Measurements from ENCODE around the gene COL9A2. TPM values are rescaled to one million over a fixed set of nuclear protein-coding genes. Genes with fewer than 3 reads are reported as not detected.

Gene COL9A2
- total and polyA plus RNA-seq, 2 donors (not counting 3 experiments of a cell fraction or from before 2014, with no cell fraction given) = 0.64 to 0.69 TPM

- BruUV-seq (replicated peaks) = no TSS peak
- Histone ChIP-seq H3K27ac (ENCODE audit: insufficient read depth, low read depth, low read length) (no peak overlapping the region), H3K9ac (replicated peaks; ENCODE audit: extremely low read depth, insufficient read depth, low read length) (no peak overlapping the region), H3K27me3 (ENCODE audit: control insufficient read depth in 2 of 2, insufficient read depth in 2 of 2, low read length in 2 of 2) (peaks cover 0 to 2% of the 10 kb centered on the region in 2 experiments), H3K9me3 (replicated peaks; ENCODE audit: control insufficient read depth, insufficient read depth, low read length) (no peaks in the 10 kb centered on the region), H2AFZ (ENCODE audit: low read depth, low read length) (no peak overlapping the region), H3K36me3 (ENCODE audit: control insufficient read depth in 2 of 2, extremely low read depth in 1 of 2, insufficient read depth in 2 of 2, low read length in 2 of 2) (no peaks in the 10 kb centered on the region), H3K4me1 (ENCODE audit: control insufficient read depth, extremely low read depth, insufficient read depth, low read length) (no peaks in the 10 kb centered on the region), H3K79me2 (ENCODE audit: control insufficient read depth, insufficient read depth, low read length) (no peaks in the 10 kb centered on the region), H3K4me3 (replicated peaks in 1 of 3; ENCODE audit: insufficient read depth in 1 of 3, low read depth in 1 of 3, low read length in 3 of 3) (no peak overlapping the region), H3K4me2 (ENCODE audit: insufficient read depth, low read length) (no peak overlapping the region), H4K20me1 (replicated peaks; ENCODE audit: control insufficient read depth, extremely low read depth, insufficient read depth, low read length) (no peaks in the 10 kb centered on the region), H3K9me1 (replicated peaks; ENCODE audit: control insufficient read depth, extremely low read depth, insufficient read depth, low read length) (no peaks in the 10 kb centered on the region)
- dilution Hi-C loops (cut with MboI; ENCODE audit: extremely low pct_ligation_motif_present, low sequenced_read_pairs) = no loop called here
- no peak for TF ChIP-seq FOS (IDR thresholded peaks at IDR 0.05; ENCODE audit: borderline replicate concordance, insufficient read depth, low read length)
- TF ChIP-seq GATA2 (IDR thresholded peaks at IDR 0.05; ENCODE audit: insufficient read depth, insufficient read length, low read depth, low read length) = no peak
- ChIA-PET CTCF (interaction anchor here (1.4 to 1.5 kb wide), 2 partner anchors 38 to 157 kb away, joined by 3 read pairs; no protein-coding TSS in a partner anchor), POLR2A (no interaction called here)
- no peak for FAIRE-seq
- intact Hi-C loops (cut with micrococcal nuclease) = no loop called here
- DNase-seq (ENCODE audit: low read depth, low spot score) = no peak
Observed at GRCh38 chr1:40300651-40301050, 16.4 kb downstream of the COL9A2 start.

GRCh38 chr1:40300249-40300567, 16.9 kb downstream of the COL9A2 start:
- H3K4me1 ChIP-seq (ENCODE audit: control insufficient read depth, extremely low read depth, insufficient read depth, low read length) = no peaks in the 10 kb centered on the region
- H3K9me1 ChIP-seq (replicated peaks; ENCODE audit: control insufficient read depth, extremely low read depth, insufficient read depth, low read length) = no peaks in the 10 kb centered on the region
- TF ChIP-seq GATA2 (IDR thresholded peaks at IDR 0.05; ENCODE audit: insufficient read depth, insufficient read length, low read depth, low read length) = no peak
- no peak for TF ChIP-seq FOS (IDR thresholded peaks at IDR 0.05; ENCODE audit: borderline replicate concordance, insufficient read depth, low read length)
- no peak for TF ChIP-seq JUN (IDR thresholded peaks at IDR 0.05; ENCODE audit: borderline replicate concordance, insufficient read depth, insufficient read length, low read depth)
- no peak for TF ChIP-seq EZH2 (IDR thresholded peaks at IDR 0.05; ENCODE audit: borderline replicate concordance, low read depth, low read length, severe bottlenecking)
- no peak for TF ChIP-seq CTCF (IDR thresholded peaks at IDR 0.05; ENCODE audit: extremely low read depth in 1 of 2, insufficient read depth in 1 of 2, low read depth in 1 of 2, low read length in 2 of 2)
- TF ChIP-seq MYC (IDR thresholded peaks at IDR 0.05; ENCODE audit: low read depth, low read length) = no peak
- TF ChIP-seq POLR2A (IDR thresholded peaks at IDR 0.05; ENCODE audit: low read depth, low read length) = no peak
- no peak for TF ChIP-seq MAX (IDR thresholded peaks at IDR 0.05; ENCODE audit: insufficient read depth, insufficient read length)
- no peak for TF ChIP-seq POLR2AphosphoS5 (IDR thresholded peaks at IDR 0.05; ENCODE audit: insufficient read depth, low read depth, low read length)
- no peak overlapping the region for H3K4me2 ChIP-seq (ENCODE audit: insufficient read depth, low read length)
- H3K27me3 ChIP-seq (ENCODE audit: control insufficient read depth in 2 of 2, insufficient read depth in 2 of 2, low read length in 2 of 2) = peaks cover 0 to 2% of the 10 kb centered on the region in 2 experiments
- dilution Hi-C loops (cut with MboI; ENCODE audit: extremely low pct_ligation_motif_present, low sequenced_read_pairs) = no loop called here
- no peak for FAIRE-seq
- H3K9me3 ChIP-seq (replicated peaks; ENCODE audit: control insufficient read depth, insufficient read depth, low read length) = no peaks in the 10 kb centered on the region
- ChIA-PET POLR2A (no interaction called here), CTCF (interaction anchor here (1.4 to 1.5 kb wide), 2 partner anchors 38 to 156 kb away, joined by 3 read pairs; no protein-coding TSS in a partner anchor)
- no peak overlapping the region for H3K4me3 ChIP-seq (replicated peaks in 1 of 3; ENCODE audit: insufficient read depth in 1 of 3, low read depth in 1 of 3, low read length in 3 of 3)
- no peaks in the 10 kb centered on the region for H3K79me2 ChIP-seq (ENCODE audit: control insufficient read depth, insufficient read depth, low read length)
- H4K20me1 ChIP-seq (replicated peaks; ENCODE audit: control insufficient read depth, extremely low read depth, insufficient read depth, low read length) = no peaks in the 10 kb centered on the region
- H3K27ac ChIP-seq (ENCODE audit: insufficient read depth, low read depth, low read length) = no peak overlapping the region
- intact Hi-C loops (cut with micrococcal nuclease) = no loop called here
- no peak overlapping the region for H3K9ac ChIP-seq (replicated peaks; ENCODE audit: extremely low read depth, insufficient read depth, low read length)
- no peak overlapping the region for H2AFZ ChIP-seq (ENCODE audit: low read depth, low read length)
- no TSS peak for BruUV-seq (replicated peaks)
- DNase-seq (ENCODE audit: low read depth, low spot score) = no peak
- H3K36me3 ChIP-seq (ENCODE audit: control insufficient read depth in 2 of 2, extremely low read depth in 1 of 2, insufficient read depth in 2 of 2, low read length in 2 of 2) = no peaks in the 10 kb centered on the region
